ENCODE data around the gene CDK5RAP3.

Gene CDK5RAP3

GRCh38 chr17:47949946-47950345, 21.0 kb upstream of the CDK5RAP3 start:
- no peak for DNase-seq

GRCh38 chr17:47950448-47950847, 20.5 kb upstream of the CDK5RAP3 start:
- DNase-seq = no peak

- no peak for DNase-seq
These were observed 18.5 kb upstream of the CDK5RAP3 start for GRCh38 chr17:47952171-47953021.

- DNase-seq = no peak
These were observed 17.0 kb upstream of the CDK5RAP3 start for GRCh38 chr17:47953909-47954308.

- DNase-seq = no peak
These were observed 15.1 kb upstream of the CDK5RAP3 start for GRCh38 chr17:47955497-47956461.

GRCh38 chr17:47956791-47957590, 13.9 kb upstream of the CDK5RAP3 start:
- no peak for DNase-seq

GRCh38 chr17:47957591-47958490, 13.1 kb upstream of the CDK5RAP3 start, which contains the start of gene PRR15L:
TSS of gene PRR15L (minus strand) at chr17:47957883. CDS start at chr17:47953234, 4,649 bp downstream.
- no peak for DNase-seq

GRCh38 chr17:47959825-47960655, 10.9 kb upstream of the CDK5RAP3 start:
- DNase-seq = no peak

GRCh38 chr17:47961406-47961805, 9.5 kb upstream of the CDK5RAP3 start:
- no peak for DNase-seq

GRCh38 chr17:47962901-47963300, 8.0 kb upstream of the CDK5RAP3 start:
- no peak for DNase-seq

- no peak for DNase-seq
These were observed 6.1 kb upstream of the CDK5RAP3 start for GRCh38 chr17:47964856-47965255.

GRCh38 chr17:47966079-47966519, 4.8 kb upstream of the CDK5RAP3 start:
- DNase-seq = no peak

- no peak for DNase-seq
These were observed 3.2 kb upstream of the CDK5RAP3 start for GRCh38 chr17:47967607-47968252.

GRCh38 chr17:47968836-47969235, 2.1 kb upstream of the CDK5RAP3 start:
- no peak for DNase-seq

- no peak for DNase-seq
These were observed 786 bp upstream of the CDK5RAP3 start for GRCh38 chr17:47969930-47970724.

GRCh38 chr17:47973541-47973940, 2.6 kb downstream of the CDK5RAP3 start:
- DNase-seq = no peak

GRCh38 chr17:47975189-47975822, 4.4 kb downstream of the CDK5RAP3 start:
- DNase-seq = no peak

- no peak for DNase-seq
These were observed 4.9 kb downstream of the CDK5RAP3 start for GRCh38 chr17:47975823-47976205.

- DNase-seq = peak; percentile 36
These were observed 7.4 kb downstream of the CDK5RAP3 start for GRCh38 chr17:47978324-47978723.

Data from activated CD4-positive, alpha-beta T cell treated with anti-CD3 and anti-CD28 coated beads, Interleukin-2, amount 50 U/mL, for 4 hours (primary cell).